Measurements from ENCODE around the gene MICAL2. TPM values are rescaled to one million over a fixed set of nuclear protein-coding genes. Genes with fewer than 3 reads are reported as not detected.

Gene MICAL2
- total and polyA plus RNA-seq, 10 of the 15 experiments (the other 5 are each of a cell fraction or from before 2014, with no cell fraction given) = 0.90 to 5.6 (median 2.4) TPM

DNA sequence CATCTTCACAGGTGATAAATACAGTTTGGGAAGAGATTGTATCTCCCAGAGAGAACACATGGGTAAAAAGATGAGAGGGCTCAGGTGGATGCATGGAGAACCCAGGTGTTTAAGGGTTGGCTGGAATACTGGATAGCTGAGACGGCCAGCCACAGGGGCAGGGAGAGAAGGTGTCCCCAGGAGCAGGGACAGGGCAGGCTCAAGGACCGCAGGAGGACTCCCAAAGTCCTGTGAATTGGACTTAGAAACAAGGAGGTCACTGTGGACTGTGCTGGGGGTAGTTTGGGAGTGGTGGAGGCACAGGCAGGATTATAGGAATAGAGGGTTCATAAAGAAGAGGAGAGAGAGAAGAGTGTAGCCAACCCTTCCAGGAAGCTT, 163.2 kb downstream of the MICAL2 start (continued):
- no peak for TF ChIP-seq IRF4 (IDR thresholded peaks at IDR 0.05; ENCODE audit: low read depth, low read length)
- TF ChIP-seq CBX5 (IDR thresholded peaks at IDR 0.05; ENCODE audit: low read depth) = no peak
- TF ChIP-seq BACH1 (IDR thresholded peaks at IDR 0.05; ENCODE audit: borderline replicate concordance) = no peak
- no peak for TF ChIP-seq PAX8 (IDR thresholded peaks at IDR 0.05)
- no peak for TF ChIP-seq MYC (IDR thresholded peaks at IDR 0.05; ENCODE audit: insufficient read depth, insufficient read length, insufficient replicate concordance, low read length, severe bottlenecking)
- no peak for TF ChIP-seq SREBF2 (IDR thresholded peaks at IDR 0.05; ENCODE audit: low read length)
- no peak for TF ChIP-seq HDAC6 (IDR thresholded peaks at IDR 0.05; ENCODE audit: unreplicated experiment)
- no peak for TF ChIP-seq CHD1 (IDR thresholded peaks at IDR 0.05; ENCODE audit: low read depth, low read length)

DNA sequence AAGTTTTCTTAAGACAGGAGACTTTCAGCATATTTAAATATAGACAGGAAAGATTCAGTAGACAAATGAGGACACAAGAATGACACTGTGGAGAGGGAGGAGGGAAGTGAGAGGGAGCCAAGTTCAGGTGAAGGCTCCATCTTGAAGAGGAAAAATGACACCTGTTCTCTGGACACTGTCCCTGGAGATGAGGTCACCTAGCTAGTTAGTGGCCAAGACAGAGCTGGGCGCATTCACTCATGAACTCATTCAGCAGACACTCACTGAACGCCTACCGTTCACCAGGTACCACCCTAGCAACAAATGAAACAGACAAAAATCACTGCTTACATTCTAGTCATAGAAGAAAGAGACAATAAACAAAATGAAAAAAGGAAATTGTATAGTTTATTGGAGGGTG, 163.7 kb downstream of the MICAL2 start:
- H2AFZ ChIP-seq (ENCODE audit: control insufficient read depth, low read depth, low read length) = no peak overlapping the region
- ATAC-seq = no peak
- POLR2A ChIA-PET = no interaction called here
- no peak overlapping the region for H3K4me2 ChIP-seq (ENCODE audit: control insufficient read depth, insufficient read depth)
- H4K20me1 ChIP-seq (ENCODE audit: control insufficient read depth, insufficient read depth) = no peaks in the 10 kb centered on the region
- no peaks in the 10 kb centered on the region for H3K4me1 ChIP-seq (ENCODE audit: control insufficient read depth, insufficient read depth, low read length)
- H3K27me3 ChIP-seq (replicated peaks in 1 of 2; ENCODE audit: control insufficient read depth in 2 of 2, insufficient read depth in 2 of 2, low read length in 1 of 2) = no peaks in the 10 kb centered on the region; a peak in 2 of 4 replicates
- CTCF ChIA-PET = no interaction called here
- RAD21 ChIA-PET (ENCODE audit: unreplicated experiment) = no interaction called here
- intact Hi-C loops (cut with micrococcal nuclease; ENCODE audit: unreplicated experiment) = no loop called here
- SMC1A ChIA-PET (ENCODE audit: uncharacterized antibody, unreplicated experiment) = interaction anchor here (0.6 kb wide), 1 partner anchor 177 kb away, joined by 5 read pairs; no protein-coding TSS in a partner anchor
- FAIRE-seq = no peak
- no peak overlapping the region for H3K9ac ChIP-seq (ENCODE audit: control insufficient read depth, insufficient read depth, low read length)
- TF ChIP-seq NRF1 (conservative IDR thresholded peaks at IDR 0.05; ENCODE audit: low read depth, low read length) = no peak
- no peak for TF ChIP-seq LARP7 (IDR thresholded peaks at IDR 0.05)
- TF ChIP-seq SPI1 (IDR thresholded peaks at IDR 0.05; ENCODE audit: borderline replicate concordance, insufficient read depth, low read depth, low read length) = no peak
- no peak for TF ChIP-seq MYB (IDR thresholded peaks at IDR 0.05; ENCODE audit: borderline replicate concordance, low read depth, low read length)
- no peak for TF ChIP-seq PML (IDR thresholded peaks at IDR 0.05; ENCODE audit: low read length)
- no peak for TF ChIP-seq NFYA (IDR thresholded peaks at IDR 0.05; ENCODE audit: borderline replicate concordance, low read depth, low read length)
- TF ChIP-seq MEF2A (IDR thresholded peaks at IDR 0.05; ENCODE audit: insufficient read depth, low read depth, low read length) = no peak
- TF ChIP-seq RELA (IDR thresholded peaks at IDR 0.05; ENCODE audit: borderline replicate concordance, partially characterized antibody) = no peak
- whole genome bisulfite sequencing (ENCODE audit: insufficient coverage, insufficient replicate concordance, low lambda C conversion rate, missing lambda C conversion rate) = 51% methylated on average over 3 of the region's 3 CpGs
- in situ Hi-C loops (cut with MboI) = no loop called here
- no peak overlapping the region for H3K27ac ChIP-seq (ENCODE audit: control insufficient read depth, insufficient read depth)
- no TSS peak for BruUV-seq (replicated peaks)
- no peak for DNase-seq (ENCODE audit: low read depth, low spot score)
- H3K9me3 ChIP-seq (replicated peaks; ENCODE audit: control insufficient read depth, insufficient read depth, low read length) = no peaks in the 10 kb centered on the region
- H3K36me3 ChIP-seq (ENCODE audit: control insufficient read depth in 2 of 2, insufficient read depth in 2 of 2, low read length in 1 of 2) = no peaks in the 10 kb centered on the region
- no peak overlapping the region for H3K4me3 ChIP-seq
- H3K79me2 ChIP-seq (ENCODE audit: control insufficient read depth, insufficient read depth, low read length) = no peaks in the 10 kb centered on the region
